ENCODE measurements around the gene CHMP4A. TPM values are rescaled to one million over a fixed set of nuclear protein-coding genes. Genes with fewer than 3 reads are reported as not detected.

Gene CHMP4A
- total and polyA plus RNA-seq, 9 of the 15 experiments (the other 6 are each of a cell fraction or from before 2014, with no cell fraction given): 28.8 to 104 (median 52.7) TPM

DNA sequence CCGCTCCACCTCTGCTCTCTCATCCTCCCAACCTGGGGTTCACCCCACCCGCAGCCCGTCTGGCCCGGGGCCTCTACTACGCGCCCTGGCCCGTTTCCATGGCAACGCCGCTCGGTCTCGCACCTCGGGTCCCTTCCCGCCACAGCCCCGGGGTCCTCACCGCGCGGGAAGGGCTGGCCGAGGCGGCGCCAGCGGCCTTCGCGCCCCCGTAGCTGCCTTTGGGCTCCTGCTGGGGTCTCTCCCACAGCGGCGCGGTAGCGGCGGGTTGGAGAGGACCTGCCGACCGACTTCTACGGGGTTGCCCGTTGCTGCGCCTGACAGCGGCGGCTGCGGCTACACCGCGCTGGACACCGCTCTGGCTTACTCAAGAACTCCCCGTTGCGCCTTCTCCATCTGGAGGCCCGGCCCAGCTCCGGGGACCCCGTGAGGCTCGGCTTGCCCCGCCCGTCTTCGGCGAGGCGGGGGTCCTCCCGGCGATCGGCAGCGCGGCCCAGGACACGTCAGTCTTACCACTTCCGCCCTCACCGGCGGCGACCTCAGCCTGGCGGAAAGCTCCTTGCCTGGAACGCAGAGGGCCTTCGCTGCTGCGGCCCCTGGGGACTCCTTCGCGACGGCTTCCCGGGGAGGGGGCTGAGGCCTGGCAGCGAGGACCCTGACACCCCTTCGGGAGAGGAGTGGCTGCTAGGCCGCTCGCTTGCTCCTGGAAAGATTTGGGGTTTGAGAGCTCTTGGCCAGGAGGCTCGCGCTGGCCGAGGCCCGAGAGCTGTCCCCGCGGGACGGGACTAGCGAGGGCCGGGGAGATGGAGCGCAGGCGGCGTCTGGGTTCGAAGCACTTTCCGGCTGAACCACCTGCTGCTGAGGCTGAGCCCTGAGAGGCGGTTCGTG is 17.9 kb downstream of the CHMP4A start, which contains the start of gene TM9SF1 (continued):
- TF ChIP-seq, protein P1, sequence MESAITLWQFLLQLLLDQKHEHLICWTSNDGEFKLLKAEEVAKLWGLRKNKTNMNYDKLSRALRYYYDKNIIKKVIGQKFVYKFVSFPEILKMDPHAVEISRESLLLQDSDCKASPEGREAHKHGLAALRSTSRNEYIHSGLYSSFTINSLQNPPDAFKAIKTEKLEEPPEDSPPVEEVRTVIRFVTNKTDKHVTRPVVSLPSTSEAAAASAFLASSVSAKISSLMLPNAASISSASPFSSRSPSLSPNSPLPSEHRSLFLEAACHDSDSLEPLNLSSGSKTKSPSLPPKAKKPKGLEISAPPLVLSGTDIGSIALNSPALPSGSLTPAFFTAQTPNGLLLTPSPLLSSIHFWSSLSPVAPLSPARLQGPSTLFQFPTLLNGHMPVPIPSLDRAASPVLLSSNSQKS (CRISPR knock-in tag; IDR thresholded peaks at IDR 0.05): no peak
- TF ChIP-seq NFYB (IDR thresholded peaks at IDR 0.05; ENCODE audit: extremely low read depth, insufficient read length) (no peak), RUNX1 (IDR thresholded peaks at IDR 0.05; ENCODE audit: low read depth) (0 out of 2 replicates have a peak, but pooled peaks have one; percentile 37), HNRNPH1 (optimal IDR thresholded peaks at IDR 0.05; ENCODE audit: low read depth, low read length) (no peak), GABPB2 (CRISPR knock-in tag; conservative IDR thresholded peaks at IDR 0.05) (no peak), ZC3H8 (IDR thresholded peaks at IDR 0.05) (no peak), ZNF134 (CRISPR knock-in tag; conservative IDR thresholded peaks at IDR 0.05) (no peak), SIRT6 (IDR thresholded peaks at IDR 0.05; ENCODE audit: low read depth, low read length) (no peak), DMBX1 (CRISPR knock-in tag; IDR thresholded peaks at IDR 0.05; ENCODE audit: borderline replicate concordance) (0 out of 2 replicates have a peak, but pooled peaks have one; percentile 52), CSDE1 (IDR thresholded peaks at IDR 0.05) (peak in 1 of 2 experiments; percentile 88; a peak in 2 of 4 replicates), NR4A1 (CRISPR knock-in tag; IDR thresholded peaks at IDR 0.05) (no peak), NR4A1 (tag; IDR thresholded peaks at IDR 0.05) (no peak), DPF2 (IDR thresholded peaks at IDR 0.05) (no peak)
- TF ChIP-seq, protein P2, sequence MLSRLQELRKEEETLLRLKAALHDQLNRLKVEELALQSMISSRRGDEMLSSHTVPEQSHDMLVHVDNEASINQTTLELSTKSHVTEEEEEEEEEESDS (CRISPR knock-in tag; IDR thresholded peaks at IDR 0.05): no peak
- TF ChIP-seq, protein P3, sequence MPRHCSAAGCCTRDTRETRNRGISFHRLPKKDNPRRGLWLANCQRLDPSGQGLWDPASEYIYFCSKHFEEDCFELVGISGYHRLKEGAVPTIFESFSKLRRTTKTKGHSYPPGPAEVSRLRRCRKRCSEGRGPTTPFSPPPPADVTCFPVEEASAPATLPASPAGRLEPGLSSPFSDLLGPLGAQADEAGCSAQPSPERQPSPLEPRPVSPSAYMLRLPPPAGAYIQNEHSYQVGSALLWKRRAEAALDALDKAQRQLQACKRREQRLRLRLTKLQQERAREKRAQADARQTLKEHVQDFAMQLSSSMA (CRISPR knock-in tag; IDR thresholded peaks at IDR 0.05): no peak
- TF ChIP-seq, protein P4, sequence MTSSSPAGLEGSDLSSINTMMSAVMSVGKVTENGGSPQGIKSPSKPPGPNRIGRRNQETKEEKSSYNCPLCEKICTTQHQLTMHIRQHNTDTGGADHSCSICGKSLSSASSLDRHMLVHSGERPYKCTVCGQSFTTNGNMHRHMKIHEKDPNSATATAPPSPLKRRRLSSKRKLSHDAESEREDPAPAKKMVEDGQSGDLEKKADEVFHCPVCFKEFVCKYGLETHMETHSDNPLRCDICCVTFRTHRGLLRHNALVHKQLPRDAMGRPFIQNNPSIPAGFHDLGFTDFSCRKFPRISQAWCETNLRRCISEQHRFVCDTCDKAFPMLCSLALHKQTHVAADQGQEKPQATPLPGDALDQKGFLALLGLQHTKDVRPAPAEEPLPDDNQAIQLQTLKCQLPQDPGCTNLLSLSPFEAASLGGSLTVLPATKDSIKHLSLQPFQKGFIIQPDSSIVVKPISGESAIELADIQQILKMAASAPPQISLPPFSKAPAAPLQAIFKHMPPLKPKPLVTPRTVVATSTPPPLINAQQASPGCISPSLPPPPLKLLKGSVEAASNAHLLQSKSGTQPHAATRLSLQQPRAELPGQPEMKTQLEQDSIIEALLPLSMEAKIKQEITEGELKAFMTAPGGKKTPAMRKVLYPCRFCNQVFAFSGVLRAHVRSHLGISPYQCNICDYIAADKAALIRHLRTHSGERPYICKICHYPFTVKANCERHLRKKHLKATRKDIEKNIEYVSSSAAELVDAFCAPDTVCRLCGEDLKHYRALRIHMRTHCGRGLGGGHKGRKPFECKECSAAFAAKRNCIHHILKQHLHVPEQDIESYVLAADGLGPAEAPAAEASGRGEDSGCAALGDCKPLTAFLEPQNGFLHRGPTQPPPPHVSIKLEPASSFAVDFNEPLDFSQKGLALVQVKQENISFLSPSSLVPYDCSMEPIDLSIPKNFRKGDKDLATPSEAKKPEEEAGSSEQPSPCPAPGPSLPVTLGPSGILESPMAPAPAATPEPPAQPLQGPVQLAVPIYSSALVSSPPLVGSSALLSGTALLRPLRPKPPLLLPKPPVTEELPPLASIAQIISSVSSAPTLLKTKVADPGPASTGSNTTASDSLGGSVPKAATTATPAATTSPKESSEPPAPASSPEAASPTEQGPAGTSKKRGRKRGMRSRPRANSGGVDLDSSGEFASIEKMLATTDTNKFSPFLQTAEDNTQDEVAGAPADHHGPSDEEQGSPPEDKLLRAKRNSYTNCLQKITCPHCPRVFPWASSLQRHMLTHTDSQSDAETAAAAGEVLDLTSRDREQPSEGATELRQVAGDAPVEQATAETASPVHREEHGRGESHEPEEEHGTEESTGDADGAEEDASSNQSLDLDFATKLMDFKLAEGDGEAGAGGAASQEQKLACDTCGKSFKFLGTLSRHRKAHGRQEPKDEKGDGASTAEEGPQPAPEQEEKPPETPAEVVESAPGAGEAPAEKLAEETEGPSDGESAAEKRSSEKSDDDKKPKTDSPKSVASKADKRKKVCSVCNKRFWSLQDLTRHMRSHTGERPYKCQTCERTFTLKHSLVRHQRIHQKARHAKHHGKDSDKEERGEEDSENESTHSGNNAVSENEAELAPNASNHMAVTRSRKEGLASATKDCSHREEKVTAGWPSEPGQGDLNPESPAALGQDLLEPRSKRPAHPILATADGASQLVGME (CRISPR knock-in tag; IDR thresholded peaks at IDR 0.05): no peak

All from K562 (cell line).